ENCODE data around the gene PPFIBP2.

DNA sequence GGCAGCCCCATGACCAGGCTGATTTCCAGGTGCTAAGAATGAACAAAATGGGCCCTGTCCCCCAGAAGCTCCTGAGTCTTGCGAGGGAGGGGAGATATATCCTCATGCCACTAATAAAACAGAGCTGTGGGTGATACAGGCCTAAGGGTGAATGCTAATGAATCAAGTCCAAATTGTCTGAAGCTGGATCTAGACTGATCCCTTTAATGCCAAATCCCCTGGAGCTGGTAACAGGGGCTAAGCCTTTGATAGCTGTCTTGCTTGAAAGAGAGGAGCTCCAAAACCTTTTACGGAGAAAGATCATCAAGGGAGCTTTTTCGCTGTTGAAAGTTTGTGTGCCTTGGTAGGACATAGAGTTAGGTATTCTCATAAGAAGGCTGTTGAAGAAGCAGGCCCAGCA is 79.7 kb downstream of the PPFIBP2 start:
- TF ChIP-seq CTCF (IDR thresholded peaks at IDR 0.05) (no peak), POLR2A (IDR thresholded peaks at IDR 0.05) (no peak)

Data from adrenal gland (tissue), 5 donors.